Testis (tissue), 3 donors: ENCODE data around the gene FAM222A. TPM values are rescaled to one million over a fixed set of nuclear protein-coding genes. Genes with fewer than 3 reads are reported as not detected.
A peak's percentile ranks its signal among the peaks of the same experiment; 100 is the strongest.

ENCODE experiments used
- DNase-seq: peaks from one replicate; pipeline ENCODE4 v3.0.0-alpha.2; 2019
- H3K27ac ChIP-seq, 2 donors: fragments of 200-600 bp; sonication (generic); one replicate each; pipeline ENCODE4 v1.5.1; 2019
- H3K27me3 ChIP-seq: fragments of 200-600 bp; sonication (generic); one replicate; pipeline ENCODE4 v1.5.1; 2019
- H3K36me3 ChIP-seq: fragments of 200-600 bp; sonication (generic); one replicate; pipeline ENCODE4 v1.5.1; 2017; ENCODE audit warnings: low read depth; ENCODE audit errors: missing control alignments
- H3K4me1 ChIP-seq: fragments of 200-600 bp; sonication (generic); one replicate; pipeline ENCODE4 v1.5.1; 2019
- H3K4me3 ChIP-seq, 2 donors: fragments of 200-600 bp; sonication (generic); one replicate each; pipeline ENCODE4 v1.5.1; 2017 to 2019
- H3K9me3 ChIP-seq: fragments of 200-600 bp; sonication (generic); one replicate; pipeline ENCODE4 v1.5.1; 2017
- CTCF ChIP-seq, 3 experiments: fragments of 450-650 bp in 2 of 3; fragments of 200-600 bp in 1 of 3; sonication (generic) in 1 of 3; IDR thresholded peaks; one replicate each; pipeline ENCODE4 v1.5.1; 2016 to 2019; ENCODE audit warnings: antibody characterized with exemption in 3 of 3, mild to moderate bottlenecking in 2 of 3, moderate library complexity in 1 of 3
- POLR2A ChIP-seq: fragments of 450-650 bp; IDR thresholded peaks from one replicate; pipeline ENCODE4 v1.6.1; 2017; ENCODE audit warnings: antibody characterized with exemption, mild to moderate bottlenecking, moderate library complexity
- WGBS, 2 donors: methylation state at CpG; one replicate each; pipeline ENCODE4 v1.1.5; 2018; 5-methylcytosine and 5-hydroxymethylcytosine counted together
- intact Hi-C: fragments of 100-400 bp; cut with DNase I; formaldehyde crosslinking; loops from one replicate; pipeline ENCODE4 v1.15.1; 2023; ENCODE audit warnings: low total_unique reads
- polyA plus RNA-seq: library from polyadenylated mRNA; stranded (reverse); fragments of 350-450 nt; fragmentation: Illumina TruSeq; extraction: RNeasy Lipid Tissue Mini Kit (QIAGEN cat#74804); gene quantifications from one replicate; pipeline ENCODE4 v1.2.3, GENCODE V29; 2014; ENCODE audit warnings: low read depth, low replicate concordance; ENCODE audit not compliant: insufficient read depth
- total RNA-seq, 2 donors: library from RNA; depleted of rRNA; stranded (reverse); fragments of >200 nt; gene quantifications; one replicate each; pipeline ENCODE4 v1.2.3, GENCODE V29; 2016

FAM222A gene
- total and polyA plus RNA-seq, 3 donors from 2014 or later, result 34.5 to 78.6 (median 75.7) TPM

- H3K9me3 ChIP-seq, result no peaks in the 10 kb centered on the region
- H3K4me1 ChIP-seq, result peaks cover 55% of the 10 kb centered on the region
- no peaks in the 10 kb centered on the region for H3K27me3 ChIP-seq
- H3K36me3 ChIP-seq, result no peaks in the 10 kb centered on the region
- TF ChIP-seq POLR2A (no peak), CTCF (IDR thresholded peaks at IDR 0.05) (no peak)
- H3K27ac ChIP-seq, result peak overlapping the region; percentile 64 to 70
- H3K4me3 ChIP-seq, result no peak overlapping the region
- WGBS, 2 donors, result 49 to 55% methylated on average over 15 to 19 of the region's 19 CpGs
- peak; percentile 81 for DNase-seq
- intact Hi-C loops, result no loop called here
Measured at GRCh38 chr12:109716512-109717389, 3.1 kb downstream of the FAM222A start.

GRCh38 chr12:109717390-109718357 is 4.0 kb downstream of the FAM222A start:
- Histone ChIP-seq H3K27ac (peak overlapping the region in 1 of 2 donors; percentile 70), H3K4me3 (peak overlapping the region in 1 of 2 donors; percentile 21), H3K27me3 (no peaks in the 10 kb centered on the region), H3K4me1 (peaks cover 45% of the 10 kb centered on the region), H3K9me3 (no peaks in the 10 kb centered on the region), H3K36me3 (no peaks in the 10 kb centered on the region)
- intact Hi-C loops, result no loop called here
- TF ChIP-seq CTCF (IDR thresholded peaks at IDR 0.05) (no peak), POLR2A (no peak)
- DNase-seq, result no peak
- 59 to 73% methylated on average over 13 to 18 of the region's 18 CpGs for WGBS, 2 donors

GRCh38 chr12:109718390-109718789 is 4.8 kb downstream of the FAM222A start:
- DNase-seq, result no peak
- Histone ChIP-seq H3K36me3 (no peaks in the 10 kb centered on the region), H3K4me3 (peak overlapping the region in 1 of 2 donors; percentile 21), H3K27ac (no peak overlapping the region), H3K27me3 (no peaks in the 10 kb centered on the region), H3K9me3 (no peaks in the 10 kb centered on the region), H3K4me1 (peaks cover 44% of the 10 kb centered on the region)
- no peak for TF ChIP-seq CTCF (IDR thresholded peaks at IDR 0.05)
- TF ChIP-seq POLR2A, result no peak
- WGBS, 2 donors, result 41 to 52% methylated on average over 32 to 33 of the region's 33 CpGs
- intact Hi-C loops, result no loop called here

GRCh38 chr12:109719123-109720022 is 5.7 kb downstream of the FAM222A start:
- H3K4me3 ChIP-seq, result no peak overlapping the region

More at GRCh38 chr12:109719123-109720022, 5.7 kb downstream of the FAM222A start:
- H3K9me3 ChIP-seq, result no peaks in the 10 kb centered on the region
- TF ChIP-seq CTCF (IDR thresholded peaks at IDR 0.05) (no peak), POLR2A (no peak)
- 67 to 70% methylated on average over 12 of the region's 12 CpGs for WGBS, 2 donors
- H3K36me3 ChIP-seq, result no peaks in the 10 kb centered on the region
- H3K4me1 ChIP-seq, result peaks cover 45% of the 10 kb centered on the region
- DNase-seq, result no peak
- H3K27ac ChIP-seq, result no peak overlapping the region
- intact Hi-C loops, result no loop called here
- H3K27me3 ChIP-seq, result no peaks in the 10 kb centered on the region
